Measurements from ENCODE around the gene RAB3IL1. TPM values are rescaled to one million over a fixed set of nuclear protein-coding genes. Genes with fewer than 3 reads are reported as not detected.

The RAB3IL1 gene
- total and polyA plus RNA-seq, 11 donors: 4.7 to 22.0 (median 7.5) TPM

- peak in 1 of 5 donors; percentile 29 for DNase-seq
- Histone ChIP-seq H3K27me3 (no peaks in the 10 kb centered on the region), H3K4me1 (peaks cover 0 to 18% (median 10%) of the 10 kb centered on the region in 12 donors), H3K4me3 (peak overlapping the region in 1 of 12 donors; percentile 22), H3K9me3 (no peaks in the 10 kb centered on the region), H3K27ac (peak overlapping the region in 1 of 12 donors; percentile 2), H3K36me3 (peaks cover 0 to 73% (median 19%) of the 10 kb centered on the region in 9 donors)
- TF ChIP-seq POLR2A (IDR thresholded peaks at IDR 0.05) (no peak), CTCF (IDR thresholded peaks at IDR 0.05) (no peak)
- peak in 2 of 4 donors; percentile 40 to 57 for ATAC-seq
- intact Hi-C loops (cut with DNase I): no loop called here
- 63 to 84% (median 77%) methylated on average over 15 to 19 of the region's 19 CpGs for WGBS, 4 donors
Observed at GRCh38 chr11:61904539-61905048, 12.8 kb downstream of the RAB3IL1 start.

DNA sequence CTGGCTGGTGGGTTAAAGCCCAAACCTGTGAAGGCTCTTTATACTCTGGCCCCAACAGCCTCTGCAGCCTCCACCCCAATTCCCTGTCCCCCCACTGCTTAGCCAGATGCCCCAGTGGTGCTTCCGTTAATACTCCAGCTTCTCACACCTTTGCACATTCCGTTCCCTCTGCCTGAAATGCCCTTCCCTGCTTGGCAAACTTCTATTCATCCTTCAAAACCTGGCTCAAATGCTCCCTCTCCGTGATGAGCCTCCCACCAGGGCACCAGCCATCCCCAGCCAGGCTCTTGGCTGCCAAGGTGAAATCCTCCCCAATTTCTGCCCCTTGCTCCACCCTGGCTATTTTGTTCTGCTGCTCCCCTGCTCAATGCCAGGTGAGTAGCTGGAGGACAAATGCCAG, 13.5 kb downstream of the RAB3IL1 start:
- Histone ChIP-seq H3K4me1 (peaks cover 0 to 18% (median 6%) of the 10 kb centered on the region in 12 donors), H3K4me3 (peak overlapping the region in 1 of 12 donors; percentile 22), H3K27me3 (no peaks in the 10 kb centered on the region), H3K27ac (no peak overlapping the region), H3K9me3 (no peaks in the 10 kb centered on the region), H3K36me3 (peaks cover 0 to 78% (median 19%) of the 10 kb centered on the region in 9 donors)
- DNase-seq (no peak), ATAC-seq (no peak)
- WGBS, 4 donors: 95 to 100% (median 97%) methylated on average over 3 of the region's 3 CpGs
- no peak for TF ChIP-seq POLR2A (IDR thresholded peaks at IDR 0.05)
- intact Hi-C loops (cut with DNase I): no loop called here

DNA sequence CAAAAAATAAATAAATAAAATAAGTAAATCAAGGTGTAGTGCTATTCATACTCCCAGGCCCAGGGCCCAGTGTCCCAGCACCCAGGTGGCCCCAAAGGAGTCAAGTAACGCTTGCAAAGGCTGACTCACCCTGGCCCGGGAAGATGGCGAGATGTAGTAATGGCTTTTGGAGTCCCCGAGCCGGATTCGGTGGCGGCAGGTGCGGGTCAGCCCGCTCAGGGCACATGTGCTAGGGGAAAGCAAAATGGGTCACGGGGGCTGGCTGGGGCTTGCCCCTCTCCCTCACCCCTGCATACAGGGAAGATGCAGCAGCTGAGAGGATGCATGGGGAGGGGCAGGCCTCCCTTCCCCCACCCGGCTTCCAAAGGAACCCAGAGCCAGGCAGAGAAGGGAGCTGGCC, 15.1 kb downstream of the RAB3IL1 start:
- Histone ChIP-seq H3K4me1 (peaks cover 0 to 19% (median 3%) of the 10 kb centered on the region in 12 donors), H3K27ac (no peak overlapping the region), H3K9me3 (no peaks in the 10 kb centered on the region), H3K4me3 (no peak overlapping the region), H3K27me3 (no peaks in the 10 kb centered on the region), H3K36me3 (peaks cover 0 to 83% (median 23%) of the 10 kb centered on the region in 9 donors)
- TF ChIP-seq CTCF (IDR thresholded peaks at IDR 0.05) (no peak), POLR2A (IDR thresholded peaks at IDR 0.05) (no peak)
- ATAC-seq (no peak), DNase-seq (no peak)
- 88 to 93% (median 91%) methylated on average over 11 of the region's 11 CpGs for WGBS, 4 donors
- intact Hi-C loops (cut with DNase I): no loop called here

DNA sequence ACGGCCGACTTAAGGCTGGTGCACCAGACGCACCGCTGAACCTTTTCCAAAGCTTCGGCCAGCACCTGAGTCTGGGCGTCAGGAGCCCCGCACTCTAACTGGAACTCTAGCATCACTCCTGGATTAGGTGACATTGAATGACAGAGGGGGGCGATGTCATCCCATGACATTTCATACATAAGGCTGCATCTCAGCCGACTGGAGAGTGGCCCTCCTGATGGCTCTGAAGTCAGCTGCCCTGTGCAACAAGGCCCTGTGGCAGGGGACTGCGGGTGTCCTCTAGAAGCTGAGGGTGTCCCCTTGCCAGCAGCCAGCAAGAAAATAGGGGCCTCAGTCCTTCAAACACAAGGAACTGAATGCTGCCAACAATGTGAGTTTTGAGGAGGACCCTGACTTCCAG, 16.0 kb downstream of the RAB3IL1 start:
- Histone ChIP-seq H3K4me3 (no peak overlapping the region), H3K9me3 (no peaks in the 10 kb centered on the region), H3K27ac (no peak overlapping the region), H3K27me3 (no peaks in the 10 kb centered on the region), H3K4me1 (peaks cover 0 to 19% (median 3%) of the 10 kb centered on the region in 12 donors), H3K36me3 (peaks cover 0 to 82% (median 19%) of the 10 kb centered on the region in 9 donors)
- no peak for ATAC-seq
- no peak for TF ChIP-seq CTCF (IDR thresholded peaks at IDR 0.05)
- no peak for TF ChIP-seq POLR2A (IDR thresholded peaks at IDR 0.05)
- intact Hi-C loops (cut with DNase I): loop anchor here in 1 of 10 donors (2.0 kb wide), 1 partner anchor 45 kb away; no protein-coding TSS in a partner anchor
- DNase-seq: no peak
- 76 to 93% (median 90%) methylated on average over 4 to 10 of the region's 10 CpGs for WGBS, 4 donors

Data from heart left ventricle (tissue), 16 donors.